ENCODE measurements around the gene KRTAP10-12.

GRCh38 chr21:44654576-44655175 is 42.3 kb upstream of the KRTAP10-12 start, which contains the start of gene KRTAP12-4:
- TF ChIP-seq POLR2A (IDR thresholded peaks at IDR 0.05): no peak
- TF ChIP-seq, protein P1, sequence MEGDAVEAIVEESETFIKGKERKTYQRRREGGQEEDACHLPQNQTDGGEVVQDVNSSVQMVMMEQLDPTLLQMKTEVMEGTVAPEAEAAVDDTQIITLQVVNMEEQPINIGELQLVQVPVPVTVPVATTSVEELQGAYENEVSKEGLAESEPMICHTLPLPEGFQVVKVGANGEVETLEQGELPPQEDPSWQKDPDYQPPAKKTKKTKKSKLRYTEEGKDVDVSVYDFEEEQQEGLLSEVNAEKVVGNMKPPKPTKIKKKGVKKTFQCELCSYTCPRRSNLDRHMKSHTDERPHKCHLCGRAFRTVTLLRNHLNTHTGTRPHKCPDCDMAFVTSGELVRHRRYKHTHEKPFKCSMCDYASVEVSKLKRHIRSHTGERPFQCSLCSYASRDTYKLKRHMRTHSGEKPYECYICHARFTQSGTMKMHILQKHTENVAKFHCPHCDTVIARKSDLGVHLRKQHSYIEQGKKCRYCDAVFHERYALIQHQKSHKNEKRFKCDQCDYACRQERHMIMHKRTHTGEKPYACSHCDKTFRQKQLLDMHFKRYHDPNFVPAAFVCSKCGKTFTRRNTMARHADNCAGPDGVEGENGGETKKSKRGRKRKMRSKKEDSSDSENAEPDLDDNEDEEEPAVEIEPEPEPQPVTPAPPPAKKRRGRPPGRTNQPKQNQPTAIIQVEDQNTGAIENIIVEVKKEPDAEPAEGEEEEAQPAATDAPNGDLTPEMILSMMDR (IDR thresholded peaks at IDR 0.05): no peak

Data from breast epithelium (tissue), 3 donors.